HepG2 (cell line): ENCODE measurements around the gene LRRC8D. TPM values are rescaled to one million over a fixed set of nuclear protein-coding genes. Genes with fewer than 3 reads are reported as not detected.
A peak's percentile ranks its signal among the peaks of the same experiment; 100 is the strongest.

ENCODE experiments used
- BATF2 ChIP-seq: sonication (generic); formaldehyde crosslinking; IDR thresholded peaks from 2 replicates; pipeline ENCODE4 v1.8.0; 2022; ENCODE audit warnings: mild to moderate bottlenecking, missing genetic modification reagents, moderate library complexity
- ELF1 ChIP-seq: sonication (generic); formaldehyde crosslinking; IDR thresholded peaks from 2 replicates; pipeline ENCODE4 v1.4.0; 2020; ENCODE audit warnings: missing genetic modification reagents
- FOSL2 ChIP-seq: sonication (generic); formaldehyde crosslinking; IDR thresholded peaks from 2 replicates; pipeline ENCODE4 v1.4.0; 2020; ENCODE audit warnings: missing genetic modification reagents
- HNF4A ChIP-seq: sonication (generic); formaldehyde crosslinking; IDR thresholded peaks from 2 replicates; pipeline ENCODE4 v1.4.0; 2020; ENCODE audit warnings: missing genetic modification reagents
- NCOR1 ChIP-seq: fragments of 200-600 bp; sonication (generic); IDR thresholded peaks from 2 replicates; pipeline ENCODE4 v1.7.0; 2017; ENCODE audit warnings: antibody characterized with exemption, low read length, borderline replicate concordance
- PRDM10 ChIP-seq: sonication (generic); formaldehyde crosslinking; IDR thresholded peaks from 2 replicates; pipeline ENCODE4 v1.4.0; 2020; ENCODE audit warnings: low read depth, missing genetic modification reagents
- SIX4 ChIP-seq: sonication (generic); formaldehyde crosslinking; IDR thresholded peaks from 2 replicates; pipeline ENCODE4 v1.4.0; 2020; ENCODE audit warnings: missing genetic modification reagents
- SOX13 ChIP-seq, 3 experiments: fragments of 450-650 bp in 1 of 3; sonication (generic) in 1 of 3; formaldehyde crosslinking in 1 of 3; IDR thresholded peaks in 2 of 3; conservative IDR thresholded peaks in 1 of 3; 2 replicates each; pipeline versions ENCODE4 v1.5.0 to v1.6.1; 2016 to 2020; ENCODE audit warnings: antibody characterized with exemption in 1 of 3, mild to moderate bottlenecking in 1 of 3, missing compliant biosample characterization in 1 of 3, missing genetic modification reagents in 1 of 3, moderate library complexity in 1 of 3
- SRF ChIP-seq: IDR thresholded peaks from 2 replicates; pipeline ENCODE4 v1.6.1; 2011; ENCODE audit warnings: mild to moderate bottlenecking, low read depth, low read length, moderate library complexity
- ZBTB44 ChIP-seq: sonication (generic); formaldehyde crosslinking; IDR thresholded peaks from 2 replicates; pipeline ENCODE4 v1.4.0; 2020; ENCODE audit warnings: missing genetic modification reagents
- ZBTB49 ChIP-seq: sonication (generic); formaldehyde crosslinking; IDR thresholded peaks from 2 replicates; pipeline ENCODE4 v1.4.0; 2020; ENCODE audit warnings: missing genetic modification reagents, borderline replicate concordance
- ZHX2 ChIP-seq, 2 experiments: sonication (generic) in 1 of 2; formaldehyde crosslinking in 1 of 2; IDR thresholded peaks; 2 replicates each; pipeline versions ENCODE4 v1.6.1 to v1.9.0; 2014 to 2022; ENCODE audit warnings: antibody characterized with exemption in 1 of 2, borderline replicate concordance in 1 of 2, inconsistent platforms in 1 of 2, low read depth in 1 of 2, missing genetic modification reagents in 1 of 2
- polyA plus RNA-seq, 8 experiments: library from polyadenylated mRNA; depleted of rRNA in 3 of 8; stranded (reverse) in 7 of 8; unstranded in 1 of 8; fragments of >200 nt; fragmentation: Illumina TruSeq in 4 of 8; extraction: Trizol in 4 of 8; gene quantifications; 2 replicates each; pipeline versions ENCODE4 v1.2.1 to v1.2.3, GENCODE V29; 2011 to 2016; ENCODE audit warnings: low read depth in 4 of 8, missing spikeins in 1 of 8, mixed read lengths in 1 of 8; ENCODE audit not compliant: insufficient read depth in 1 of 8
- total RNA-seq, 5 experiments: library from RNA; depleted of rRNA; stranded (reverse); fragments of >200 nt; fragmentation: Illumina TruSeq; extraction: Trizol; gene quantifications; 2 replicates each; pipeline ENCODE4 v1.2.3, GENCODE V29; 2016; ENCODE audit warnings: low read depth in 1 of 5

Gene LRRC8D
- total and polyA plus RNA-seq, 2 of the 13 experiments (the other 11 are each of a cell fraction or from before 2014, with no cell fraction given): 29.9 to 45.5 TPM

GRCh38 chr1:89870998-89871397, 50.2 kb downstream of the LRRC8D start (continued):
- TF ChIP-seq PRDM10 (CRISPR knock-in tag) (peak; percentile 58; the same call in 1 of the 2 replicates), HNF4A (peak; percentile 27; the same call in 1 of the 2 replicates), SOX13 (IDR thresholded peaks at IDR 0.05) (peak; percentile 61; the same call in 1 of the 2 replicates), SOX13 (CRISPR knock-in tag; conservative IDR thresholded peaks at IDR 0.05 in 1 of 2, IDR thresholded peaks at IDR 0.05 in 1 of 2) (peak in 1 of 2 experiments; percentile 83; a peak in 2 of 4 replicates), BATF2 (CRISPR knock-in tag) (no peak), FOSL2 (CRISPR knock-in tag) (no peak), SIX4 (peak; percentile 94), ZBTB44 (CRISPR knock-in tag) (no peak), ZHX2 (IDR thresholded peaks at IDR 0.05; ENCODE audit: low read depth) (no peak), ZHX2 (CRISPR knock-in tag; IDR thresholded peaks at IDR 0.05; ENCODE audit: borderline replicate concordance) (no peak), SRF (no peak; the same call in 1 of the 2 replicates), ZBTB49 (CRISPR knock-in tag) (no peak), ELF1 (CRISPR knock-in tag) (no peak), NCOR1 (peak; percentile 53; the same call in 1 of the 2 replicates)
